SKM-1 (cell line): ENCODE results near the gene DNER.

Source experiments
- DNase-seq: peaks from one replicate; lab custom pipeline; 2025; ENCODE audit not compliant: unreplicated experiment; lab: John Stamatoyannopoulos, UW

DNER gene

GRCh38 chr2:229572507-229573271, 141.7 kb downstream of the DNER start:
- no peak for DNase-seq

- no peak for DNase-seq
Observed at GRCh38 chr2:229571243-229571642, 143.1 kb downstream of the DNER start.

GRCh38 chr2:229566370-229566769, 148.0 kb downstream of the DNER start:
- no peak for DNase-seq

GRCh38 chr2:229564300-229564907, 150.0 kb downstream of the DNER start:
- DNase-seq = no peak

- no peak for DNase-seq
Observed at GRCh38 chr2:229563388-229563787, 151.0 kb downstream of the DNER start.

- no peak for DNase-seq
Observed at GRCh38 chr2:229562472-229563127, 151.8 kb downstream of the DNER start.

- no peak for DNase-seq
Observed at GRCh38 chr2:229559986-229560385, 154.4 kb downstream of the DNER start.

- no peak for DNase-seq
Observed at GRCh38 chr2:229553091-229553490, 161.3 kb downstream of the DNER start.

- DNase-seq = no peak
Observed at GRCh38 chr2:229543176-229543873, 171.0 kb downstream of the DNER start.

- no peak for DNase-seq
Observed at GRCh38 chr2:229539628-229540027, 174.7 kb downstream of the DNER start.

- DNase-seq = no peak
Observed at GRCh38 chr2:229531594-229531993, 182.8 kb downstream of the DNER start.

- no peak for DNase-seq
Observed at GRCh38 chr2:229530434-229530833, 183.9 kb downstream of the DNER start.

GRCh38 chr2:229528846-229529245, 185.5 kb downstream of the DNER start:
- DNase-seq = no peak

GRCh38 chr2:229526951-229527350, 187.4 kb downstream of the DNER start:
- DNase-seq = no peak

GRCh38 chr2:229524799-229525198, 189.6 kb downstream of the DNER start:
- no peak for DNase-seq

- no peak for DNase-seq
Observed at GRCh38 chr2:229523663-229524062, 190.7 kb downstream of the DNER start.

GRCh38 chr2:229521576-229521975, 192.8 kb downstream of the DNER start:
- no peak for DNase-seq

GRCh38 chr2:229520691-229521096, 193.7 kb downstream of the DNER start:
- DNase-seq = no peak

GRCh38 chr2:229519655-229520430, 194.5 kb downstream of the DNER start:
- no peak for DNase-seq

GRCh38 chr2:229514273-229514895, 200.0 kb downstream of the DNER start:
- DNase-seq = no peak
